NB4 (cell line): ENCODE measurements around the gene ZNF385A.
"Not testable (repeated sequence)": the region's sequence is repeated elsewhere in the genome, so short reads cannot be mapped to it uniquely, and the experiment has no call there.

ENCODE experiments used
- DNase-seq: peaks from one replicate; pipeline ENCODE4 v3.0.0; 2010; ENCODE audit warnings: low read depth
- H3K4me3 ChIP-seq: one replicate; pipeline ENCODE4 v1.5.1; 2011; ENCODE audit warnings: mild to moderate bottlenecking, low read depth, low read length, moderate library complexity
- CTCF ChIP-seq: IDR thresholded peaks from one replicate; pipeline ENCODE4 v1.5.1; 2012; ENCODE audit warnings: low read depth, low read length
- MAX ChIP-seq: IDR thresholded peaks from 2 replicates; pipeline ENCODE4 v1.6.1; 2011; ENCODE audit warnings: low read depth, low read length
- MYC ChIP-seq: IDR thresholded peaks from 2 replicates; pipeline ENCODE4 v1.6.1; 2011; ENCODE audit warnings: low read depth, low read length
- POLR2A ChIP-seq: IDR thresholded peaks from 2 replicates; pipeline ENCODE4 v1.6.1; 2011; ENCODE audit warnings: mild to moderate bottlenecking; ENCODE audit not compliant: insufficient read length; ENCODE audit errors: extremely low read depth

The ZNF385A gene

GRCh38 chr12:54356951-54357356 lies 27.6 kb downstream of the ZNF385A start:
- no peak for DNase-seq

DNA sequence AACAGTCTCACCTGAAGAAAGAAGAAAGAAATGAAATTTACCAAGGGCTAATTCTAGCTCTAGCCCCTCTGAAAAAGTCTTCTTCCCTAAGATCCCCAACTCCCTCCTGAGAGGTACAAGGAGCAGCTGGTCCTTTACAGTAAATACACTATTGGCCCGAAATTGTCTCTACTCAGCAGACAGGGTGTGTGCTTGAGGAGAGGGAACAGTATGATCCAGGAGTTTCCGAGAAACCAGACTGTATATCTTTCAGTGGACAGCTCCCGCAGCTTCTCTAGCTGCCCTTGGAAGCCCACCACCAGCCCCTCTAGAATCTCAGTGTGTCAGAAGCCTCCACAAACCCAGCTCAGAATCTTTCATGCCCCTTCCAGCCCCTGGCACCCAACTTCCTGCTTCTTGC lies 28.3 kb downstream of the ZNF385A start:
- DNase-seq = no peak
- H3K4me3 ChIP-seq = no peak overlapping the region
- no peak for TF ChIP-seq POLR2A
- TF ChIP-seq CTCF = no peak
- no peak for TF ChIP-seq MYC
- TF ChIP-seq MAX = no peak

More at GRCh38 chr12:54356951-54357356, 27.6 kb downstream of the ZNF385A start:
- no peak overlapping the region for H3K4me3 ChIP-seq
- no peak for TF ChIP-seq MYC
- no peak for TF ChIP-seq CTCF
- no peak for TF ChIP-seq MAX
- no peak for TF ChIP-seq POLR2A

- no peak for DNase-seq
- TF ChIP-seq POLR2A = no peak
- no peak for TF ChIP-seq MAX
- no peak for TF ChIP-seq CTCF
- no peak for TF ChIP-seq MYC
- H3K4me3 ChIP-seq = no peak overlapping the region
These were observed 29.3 kb downstream of the ZNF385A start for GRCh38 chr12:54355104-54355815.

- not testable (repeated sequence) for H3K4me3 ChIP-seq, DNase-seq
These were observed 30.3 kb downstream of the ZNF385A start for GRCh38 chr12:54354271-54354670.

- no peak for DNase-seq
- TF ChIP-seq MYC (no peak), POLR2A (no peak), CTCF (no peak), MAX (no peak)
- H3K4me3 ChIP-seq = no peak overlapping the region
These were observed 31.4 kb downstream of the ZNF385A start for GRCh38 chr12:54352891-54353874.

DNA sequence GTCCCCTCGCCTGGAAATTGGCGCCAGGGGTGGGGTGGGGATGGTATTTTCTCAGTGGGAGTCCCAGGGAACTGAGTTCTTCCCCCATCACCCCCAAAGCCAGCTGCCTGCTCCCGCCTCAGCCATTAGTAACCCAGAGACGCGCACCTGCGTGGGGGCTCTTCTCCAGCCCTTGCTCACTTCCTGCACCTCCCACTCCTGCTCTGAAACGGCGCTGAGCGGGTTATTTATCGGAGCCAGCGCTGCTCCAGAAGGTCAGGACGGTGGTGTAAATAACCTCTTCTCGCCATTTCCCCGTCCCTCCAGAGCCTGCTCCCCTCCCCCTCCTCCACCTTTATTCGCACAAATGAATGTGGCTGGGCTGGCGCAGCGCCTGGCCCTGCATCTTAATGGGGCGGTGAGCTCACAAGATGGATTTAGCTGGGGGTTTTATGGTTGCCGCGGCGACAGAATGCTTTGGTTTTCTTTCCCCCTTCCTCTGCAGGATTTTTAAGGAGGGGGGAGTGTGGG lies 32.5 kb downstream of the ZNF385A start:
- no peak for DNase-seq
- H3K4me3 ChIP-seq = no peak overlapping the region
- TF ChIP-seq MAX = no peak
